A549 (cell line): ENCODE results near the gene GMDS.

Source experiments
- CHD4 ChIP-seq: fragments of 200-600 bp; sonication (generic); IDR thresholded peaks from 2 replicates; pipeline ENCODE4 v1.6.1; 2016; ENCODE audit warnings: antibody characterized with exemption, mild to moderate bottlenecking, borderline replicate concordance
- CTCF ChIP-seq: fragments of >200 bp; sonication (Bioruptor Twin); formaldehyde crosslinking; IDR thresholded peaks from 3 replicates; pipeline ENCODE4 v1.5.1; 2016

- TF ChIP-seq CTCF (no peak), CHD4 (no peak)
Observed at GRCh38 chr6:1787894-1788293, 457.5 kb downstream of the GMDS start.
